Measurements from ENCODE around the gene PIKFYVE.

DNA sequence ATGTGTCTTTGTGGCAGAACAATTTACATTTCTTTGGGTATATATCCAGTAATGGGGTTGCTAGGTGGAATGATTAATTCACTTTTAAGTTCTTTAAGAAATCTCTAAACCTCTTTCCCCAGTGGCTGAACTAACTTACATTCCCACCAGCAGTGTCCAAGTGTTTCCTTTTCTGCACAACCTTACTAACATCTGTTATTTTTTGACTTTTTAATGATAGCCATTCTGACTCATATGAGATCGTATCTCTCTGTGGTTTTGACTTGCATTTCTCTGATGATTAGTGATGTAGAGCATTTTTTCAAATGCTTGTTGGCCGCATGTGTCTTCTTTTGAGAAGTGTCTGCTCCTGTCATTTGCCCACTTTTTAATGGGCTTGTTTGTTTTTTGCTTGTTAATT, 97.4 kb downstream of the PIKFYVE start:
- TF ChIP-seq, protein P1, sequence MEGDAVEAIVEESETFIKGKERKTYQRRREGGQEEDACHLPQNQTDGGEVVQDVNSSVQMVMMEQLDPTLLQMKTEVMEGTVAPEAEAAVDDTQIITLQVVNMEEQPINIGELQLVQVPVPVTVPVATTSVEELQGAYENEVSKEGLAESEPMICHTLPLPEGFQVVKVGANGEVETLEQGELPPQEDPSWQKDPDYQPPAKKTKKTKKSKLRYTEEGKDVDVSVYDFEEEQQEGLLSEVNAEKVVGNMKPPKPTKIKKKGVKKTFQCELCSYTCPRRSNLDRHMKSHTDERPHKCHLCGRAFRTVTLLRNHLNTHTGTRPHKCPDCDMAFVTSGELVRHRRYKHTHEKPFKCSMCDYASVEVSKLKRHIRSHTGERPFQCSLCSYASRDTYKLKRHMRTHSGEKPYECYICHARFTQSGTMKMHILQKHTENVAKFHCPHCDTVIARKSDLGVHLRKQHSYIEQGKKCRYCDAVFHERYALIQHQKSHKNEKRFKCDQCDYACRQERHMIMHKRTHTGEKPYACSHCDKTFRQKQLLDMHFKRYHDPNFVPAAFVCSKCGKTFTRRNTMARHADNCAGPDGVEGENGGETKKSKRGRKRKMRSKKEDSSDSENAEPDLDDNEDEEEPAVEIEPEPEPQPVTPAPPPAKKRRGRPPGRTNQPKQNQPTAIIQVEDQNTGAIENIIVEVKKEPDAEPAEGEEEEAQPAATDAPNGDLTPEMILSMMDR (IDR thresholded peaks at IDR 0.05) = no peak
- TF ChIP-seq POLR2A (IDR thresholded peaks at IDR 0.05) = no peak

All from heart left ventricle (tissue), 13 donors.